Keratinocyte (primary cell): Measurements from ENCODE around the gene TACC3. TPM values are rescaled to one million over a fixed set of nuclear protein-coding genes. Genes with fewer than 3 reads are reported as not detected.

Experiments used
- DNase-seq: peaks from one replicate; pipeline ENCODE4 v3.0.0-alpha.2; 2011; ENCODE audit warnings: low read depth, missing footprints, low spot score
- FAIRE-seq: peaks from 2 replicates; lab custom pipeline; 2011; peaks lifted over from hg19 to GRCh38; lab: Jason Lieb, UNC
- H2AFZ ChIP-seq: 2 replicates; pipeline ENCODE4 v1.6.0; 2012; ENCODE audit warnings: low read length, control low read depth, inconsistent platforms; ENCODE audit not compliant: control insufficient read depth
- H3K27ac ChIP-seq: 2 replicates; pipeline ENCODE4 v1.5.1; 2011; ENCODE audit warnings: low read length; ENCODE audit not compliant: control insufficient read depth, insufficient read depth
- H3K27me3 ChIP-seq: 3 replicates; pipeline ENCODE4 v1.6.0; 2011; ENCODE audit warnings: low read length; ENCODE audit not compliant: control insufficient read depth, insufficient read depth; ENCODE audit errors: extremely low read depth
- H3K36me3 ChIP-seq, 2 experiments: 2 replicates in 1 of 2; 3 replicates in 1 of 2; pipeline ENCODE4 v1.5.1; 2011; ENCODE audit warnings: low read length in 2 of 2, mild to moderate bottlenecking in 1 of 2; ENCODE audit not compliant: control insufficient read depth in 2 of 2, insufficient read depth in 2 of 2; ENCODE audit errors: extremely low read depth in 1 of 2
- H3K4me1 ChIP-seq: 3 replicates; pipeline ENCODE4 v1.5.1; 2011; ENCODE audit warnings: low read length; ENCODE audit not compliant: control insufficient read depth, insufficient read depth; ENCODE audit errors: extremely low read depth
- H3K4me2 ChIP-seq: 3 replicates; pipeline ENCODE4 v1.6.0; 2011; ENCODE audit warnings: low read depth, low read length; ENCODE audit not compliant: control insufficient read depth, insufficient read depth; ENCODE audit errors: extremely low read depth
- H3K4me3 ChIP-seq, 3 experiments: fragments of 200-600 bp in 1 of 3; sonication (generic) in 1 of 3; 2 replicates in 2 of 3; 3 replicates in 1 of 3; pipeline ENCODE4 v1.5.1; 2011 to 2016; ENCODE audit warnings: low read length in 3 of 3, mild to moderate bottlenecking in 3 of 3, control low read depth in 2 of 3, inconsistent platforms in 1 of 3, low read depth in 1 of 3, mixed read lengths in 1 of 3, mixed run types in 1 of 3, moderate library complexity in 1 of 3; ENCODE audit not compliant: control insufficient read depth in 2 of 3, insufficient read depth in 2 of 3; ENCODE audit errors: extremely low read depth in 1 of 3
- H3K79me2 ChIP-seq: 2 replicates; pipeline ENCODE4 v1.6.0; 2012; ENCODE audit warnings: low read length; ENCODE audit not compliant: control insufficient read depth, insufficient read depth
- H3K9ac ChIP-seq: 3 replicates; pipeline ENCODE4 v1.6.0; 2011; ENCODE audit warnings: low read length; ENCODE audit not compliant: control insufficient read depth, insufficient read depth; ENCODE audit errors: extremely low read depth
- H3K9me1 ChIP-seq: 3 replicates; pipeline ENCODE4 v1.6.0; 2011; ENCODE audit warnings: low read length; ENCODE audit not compliant: control insufficient read depth, insufficient read depth; ENCODE audit errors: extremely low read depth
- H3K9me3 ChIP-seq: 2 replicates; pipeline ENCODE4 v1.5.1; 2012; ENCODE audit warnings: low read depth, low read length; ENCODE audit not compliant: control insufficient read depth
- H4K20me1 ChIP-seq: 3 replicates; pipeline ENCODE4 v1.6.0; 2011; ENCODE audit warnings: low read length; ENCODE audit not compliant: control insufficient read depth, insufficient read depth; ENCODE audit errors: extremely low read depth
- EZH2 ChIP-seq: IDR thresholded peaks from one replicate; pipeline ENCODE4 v1.6.1; 2012; ENCODE audit warnings: inconsistent platforms, mild to moderate bottlenecking, low read length, moderate library complexity
- dilution Hi-C: fragments of 300-500 bp; cut with MboI; formaldehyde crosslinking; loops from one replicate; pipeline ENCODE4 v1.7.0; 2020; ENCODE audit warnings: low sequenced_read_pairs; ENCODE audit not compliant: extremely low pct_ligation_motif_present
- polyA plus RNA-seq, 5 experiments: library from polyadenylated mRNA; depleted of rRNA in 3 of 5; stranded (reverse) in 3 of 5; stranded (forward) in 1 of 5; unstranded in 1 of 5; fragments of >200 nt; gene quantifications; 1 replicate in 1 of 5; 2 replicates in 3 of 5; 3 replicates in 1 of 5; pipeline versions ENCODE4 v1.2.1 to v1.2.3, GENCODE V29; 2011 to 2012; ENCODE audit warnings: missing spikeins in 2 of 5, low read depth in 1 of 5, low replicate concordance in 1 of 5
- TF ChIP-seq, protein P1 (sequence below), 3 experiments: IDR thresholded peaks in 1 of 3; conservative IDR thresholded peaks in 1 of 3; optimal IDR thresholded peaks in 1 of 3; 2 replicates in 2 of 3; 3 replicates in 1 of 3; pipeline versions ENCODE3 to v1.5.1; 2011; ENCODE audit warnings: low read length in 3 of 3, mild to moderate bottlenecking in 3 of 3, moderate library complexity in 2 of 3, control low read depth in 1 of 3, inconsistent platforms in 1 of 3; ENCODE audit not compliant: insufficient read depth in 2 of 3; ENCODE audit errors: extremely low read depth in 1 of 3

TACC3 gene
- polyA plus RNA-seq, 1 donor (not counting 4 experiments of a cell fraction or from before 2014, with no cell fraction given), result 19.1 TPM

DNA sequence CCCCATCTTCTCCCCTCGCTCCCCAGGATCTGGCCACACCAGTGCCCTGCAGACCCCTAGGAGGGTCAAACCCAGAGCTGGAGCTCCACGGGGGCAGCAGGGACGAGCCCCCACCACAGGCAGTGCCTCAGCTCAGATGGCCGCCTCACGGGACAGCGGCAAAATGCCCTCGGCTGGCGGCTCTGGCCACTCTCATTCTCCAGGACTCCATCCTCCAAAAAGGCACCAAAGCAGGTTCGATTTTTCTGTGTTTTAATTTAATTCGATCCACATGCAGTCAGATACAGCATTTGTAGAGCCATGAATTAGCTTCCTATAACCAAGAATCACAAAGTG is 45.6 kb upstream of the TACC3 start:
- no peaks in the 10 kb centered on the region for H4K20me1 ChIP-seq
- no peak for FAIRE-seq
- H3K36me3 ChIP-seq, result no peaks in the 10 kb centered on the region
- TF ChIP-seq, protein P1, sequence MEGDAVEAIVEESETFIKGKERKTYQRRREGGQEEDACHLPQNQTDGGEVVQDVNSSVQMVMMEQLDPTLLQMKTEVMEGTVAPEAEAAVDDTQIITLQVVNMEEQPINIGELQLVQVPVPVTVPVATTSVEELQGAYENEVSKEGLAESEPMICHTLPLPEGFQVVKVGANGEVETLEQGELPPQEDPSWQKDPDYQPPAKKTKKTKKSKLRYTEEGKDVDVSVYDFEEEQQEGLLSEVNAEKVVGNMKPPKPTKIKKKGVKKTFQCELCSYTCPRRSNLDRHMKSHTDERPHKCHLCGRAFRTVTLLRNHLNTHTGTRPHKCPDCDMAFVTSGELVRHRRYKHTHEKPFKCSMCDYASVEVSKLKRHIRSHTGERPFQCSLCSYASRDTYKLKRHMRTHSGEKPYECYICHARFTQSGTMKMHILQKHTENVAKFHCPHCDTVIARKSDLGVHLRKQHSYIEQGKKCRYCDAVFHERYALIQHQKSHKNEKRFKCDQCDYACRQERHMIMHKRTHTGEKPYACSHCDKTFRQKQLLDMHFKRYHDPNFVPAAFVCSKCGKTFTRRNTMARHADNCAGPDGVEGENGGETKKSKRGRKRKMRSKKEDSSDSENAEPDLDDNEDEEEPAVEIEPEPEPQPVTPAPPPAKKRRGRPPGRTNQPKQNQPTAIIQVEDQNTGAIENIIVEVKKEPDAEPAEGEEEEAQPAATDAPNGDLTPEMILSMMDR (optimal IDR thresholded peaks at IDR 0.05 in 1 of 3, IDR thresholded peaks at IDR 0.05 in 1 of 3, conservative IDR thresholded peaks at IDR 0.05 in 1 of 3; ENCODE audit: extremely low read depth in 1 of 3, insufficient read depth in 2 of 3, low read length in 3 of 3), result no peak
- TF ChIP-seq EZH2, result no peak
- H3K4me2 ChIP-seq, result no peak overlapping the region
- H3K27ac ChIP-seq, result no peak overlapping the region
- H3K4me3 ChIP-seq, result no peak overlapping the region
- H2AFZ ChIP-seq, result no peak overlapping the region
- no peaks in the 10 kb centered on the region for H3K4me1 ChIP-seq
- dilution Hi-C loops, result no loop called here
- no peak overlapping the region for H3K9ac ChIP-seq
- no peaks in the 10 kb centered on the region for H3K9me1 ChIP-seq
- no peaks in the 10 kb centered on the region for H3K27me3 ChIP-seq
- H3K79me2 ChIP-seq, result no peaks in the 10 kb centered on the region
- no peaks in the 10 kb centered on the region for H3K9me3 ChIP-seq
- no peak for DNase-seq

DNA sequence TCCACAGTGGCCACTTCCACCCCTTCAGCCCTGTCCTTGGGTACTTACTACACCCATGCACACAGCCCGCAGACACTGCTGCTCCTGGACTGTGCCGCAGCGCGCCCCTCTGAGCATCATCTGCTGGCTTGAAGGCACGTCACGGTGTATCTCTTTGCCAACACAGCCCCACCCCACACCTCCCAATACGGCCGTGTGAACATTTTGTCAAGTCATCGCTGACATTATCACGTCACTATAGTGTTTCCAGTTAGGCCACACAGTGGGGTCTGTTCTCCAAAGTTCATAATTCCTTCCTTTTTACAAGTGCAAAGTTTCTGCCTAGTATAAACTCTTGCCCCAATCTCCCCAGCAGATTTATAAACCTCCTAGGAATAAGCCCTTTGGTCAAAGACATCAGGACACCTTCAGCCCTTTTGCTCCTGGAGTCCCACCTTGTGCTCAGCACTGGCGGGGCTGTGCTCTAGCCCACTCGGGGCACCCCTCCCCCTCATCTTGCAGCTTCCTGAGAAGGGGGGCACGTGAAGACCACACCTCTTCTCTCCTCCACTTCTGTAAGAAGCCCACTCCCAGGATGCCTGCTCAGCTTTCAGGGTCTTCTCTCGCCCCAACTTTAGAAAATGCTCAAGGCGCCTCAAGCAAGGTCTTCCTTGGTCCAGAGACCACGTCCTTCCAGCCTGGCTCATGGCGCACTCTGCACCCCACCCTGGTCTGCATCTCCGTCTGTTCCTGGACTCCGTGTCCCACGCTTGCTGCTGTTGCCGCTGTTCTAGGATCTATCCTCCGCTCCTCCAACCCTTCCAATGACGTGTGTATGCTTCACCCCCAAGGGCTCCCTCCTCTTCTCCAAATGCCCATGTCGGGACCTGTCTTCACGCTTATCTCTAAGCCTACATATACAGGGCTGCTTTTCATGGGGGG is 44.5 kb upstream of the TACC3 start:
- Histone ChIP-seq H4K20me1 (no peaks in the 10 kb centered on the region), H3K36me3 (no peaks in the 10 kb centered on the region), H3K79me2 (no peaks in the 10 kb centered on the region), H3K9me3 (no peaks in the 10 kb centered on the region), H2AFZ (no peak overlapping the region), H3K4me2 (no peak overlapping the region), H3K4me3 (no peak overlapping the region), H3K27me3 (no peaks in the 10 kb centered on the region), H3K9me1 (no peaks in the 10 kb centered on the region), H3K4me1 (no peaks in the 10 kb centered on the region), H3K27ac (no peak overlapping the region), H3K9ac (no peak overlapping the region)
- TF ChIP-seq, protein P1 (optimal IDR thresholded peaks at IDR 0.05 in 1 of 3, IDR thresholded peaks at IDR 0.05 in 1 of 3, conservative IDR thresholded peaks at IDR 0.05 in 1 of 3; ENCODE audit: extremely low read depth in 1 of 3, insufficient read depth in 2 of 3, low read length in 3 of 3), result no peak
- no peak for TF ChIP-seq EZH2
- DNase-seq, result no peak
- no peak for FAIRE-seq
- dilution Hi-C loops, result no loop called here
